AG04450 (cell line): ENCODE data around the gene CNKSR3. TPM values are rescaled to one million over a fixed set of nuclear protein-coding genes. Genes with fewer than 3 reads are reported as not detected.

Experiments used
- CTCF ChIA-PET: fragments of 300-600, 350-600 bp; formaldehyde crosslinking; extraction: SDS; loops from one replicate; lab custom pipeline; 2022; ENCODE audit warnings: antibody characterized with exemption, inconsistent platforms; lab: Charles Lee
- POLR2A ChIA-PET: fragments of 350-600 bp; formaldehyde crosslinking; extraction: SDS; loops from one replicate; lab custom pipeline; 2021; ENCODE audit warnings: antibody characterized with exemption, inconsistent platforms; lab: Yijun Ruan, JAX
- DNase-seq: peaks from one replicate; pipeline ENCODE4 v3.0.0-alpha.2; 2011; ENCODE audit warnings: low read depth, low spot score
- H3K27ac ChIP-seq: one replicate; pipeline ENCODE4 v1.5.1; 2012; ENCODE audit warnings: low read depth, low read length, control low read depth
- H3K27me3 ChIP-seq: one replicate; pipeline ENCODE4 v1.6.0; 2012; ENCODE audit warnings: low read length; ENCODE audit not compliant: control insufficient read depth, insufficient read depth
- H3K4me3 ChIP-seq: 2 replicates; pipeline ENCODE4 v1.5.1; 2011; ENCODE audit warnings: mild to moderate bottlenecking, low read depth, low read length, control low read depth
- H3K9me3 ChIP-seq: 2 replicates; pipeline ENCODE4 v1.5.1; 2012; ENCODE audit warnings: low read length; ENCODE audit not compliant: control insufficient read depth, insufficient read depth
- CTCF ChIP-seq: IDR thresholded peaks from 2 replicates; pipeline ENCODE4 v1.5.1; 2011; ENCODE audit warnings: low read depth, low read length, control low read depth, inconsistent platforms
- polyA plus RNA-seq: library from polyadenylated mRNA; depleted of rRNA; stranded (reverse); fragments of >200 nt; gene quantifications from 2 replicates; pipeline ENCODE4 v1.2.3, GENCODE V29; 2011

Gene CNKSR3
- polyA plus RNA-seq, 1 experiment, result 8.6 TPM

GRCh38 chr6:154468760-154469159 lies 41.7 kb downstream of the CNKSR3 start:
- CTCF ChIA-PET, result no interaction called here
- no peak for DNase-seq
- POLR2A ChIA-PET, result no interaction called here
- Histone ChIP-seq H3K9me3 (no peaks in the 10 kb centered on the region), H3K27me3 (no peaks in the 10 kb centered on the region), H3K27ac (no peak overlapping the region), H3K4me3 (no peak overlapping the region)
- no peak for TF ChIP-seq CTCF

DNA sequence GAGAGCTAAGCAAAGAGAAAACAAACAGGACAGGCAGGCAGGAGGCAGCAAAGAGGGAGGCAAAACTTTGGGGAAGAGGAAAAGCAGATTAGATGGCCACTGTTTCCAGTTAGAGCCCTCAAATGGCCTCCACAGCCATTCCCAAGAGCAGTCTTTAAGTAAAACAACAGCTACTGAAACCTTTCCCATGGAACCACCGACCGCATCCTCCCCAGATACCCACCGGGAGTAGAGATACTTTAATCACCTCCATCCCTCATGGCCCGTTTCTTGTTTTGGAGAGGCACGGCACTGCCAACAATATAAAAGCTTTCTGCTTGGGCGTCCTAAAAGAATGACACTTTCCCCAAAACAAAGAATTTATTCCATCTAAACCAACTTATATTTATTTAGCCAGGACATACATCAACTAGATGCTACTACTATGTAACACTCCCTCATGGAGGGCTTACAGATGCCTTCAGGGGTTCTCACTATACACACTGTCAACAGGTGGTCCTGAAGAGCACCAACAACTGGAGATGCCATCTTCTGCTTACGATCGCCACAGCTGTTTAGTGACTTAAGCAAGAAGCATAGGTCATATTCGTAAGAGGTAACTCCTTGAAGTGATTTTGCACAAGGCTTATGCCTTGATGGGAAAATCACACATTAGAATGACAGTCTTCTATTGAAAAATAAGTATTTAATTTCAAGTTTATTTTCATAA lies 43.4 kb downstream of the CNKSR3 start:
- POLR2A ChIA-PET, result no interaction called here
- no peaks in the 10 kb centered on the region for H3K27me3 ChIP-seq
- no peak for DNase-seq
- H3K4me3 ChIP-seq, result no peak overlapping the region
- CTCF ChIA-PET, result interaction anchor here (0.7 kb wide), 1 partner anchor 33 kb away, joined by 3 read pairs; no protein-coding TSS in a partner anchor
- no peak overlapping the region for H3K27ac ChIP-seq
- no peaks in the 10 kb centered on the region for H3K9me3 ChIP-seq
- TF ChIP-seq CTCF, result no peak

GRCh38 chr6:154466139-154466538 lies 44.3 kb downstream of the CNKSR3 start:
- CTCF ChIA-PET, result no interaction called here
- POLR2A ChIA-PET, result no interaction called here

DNA sequence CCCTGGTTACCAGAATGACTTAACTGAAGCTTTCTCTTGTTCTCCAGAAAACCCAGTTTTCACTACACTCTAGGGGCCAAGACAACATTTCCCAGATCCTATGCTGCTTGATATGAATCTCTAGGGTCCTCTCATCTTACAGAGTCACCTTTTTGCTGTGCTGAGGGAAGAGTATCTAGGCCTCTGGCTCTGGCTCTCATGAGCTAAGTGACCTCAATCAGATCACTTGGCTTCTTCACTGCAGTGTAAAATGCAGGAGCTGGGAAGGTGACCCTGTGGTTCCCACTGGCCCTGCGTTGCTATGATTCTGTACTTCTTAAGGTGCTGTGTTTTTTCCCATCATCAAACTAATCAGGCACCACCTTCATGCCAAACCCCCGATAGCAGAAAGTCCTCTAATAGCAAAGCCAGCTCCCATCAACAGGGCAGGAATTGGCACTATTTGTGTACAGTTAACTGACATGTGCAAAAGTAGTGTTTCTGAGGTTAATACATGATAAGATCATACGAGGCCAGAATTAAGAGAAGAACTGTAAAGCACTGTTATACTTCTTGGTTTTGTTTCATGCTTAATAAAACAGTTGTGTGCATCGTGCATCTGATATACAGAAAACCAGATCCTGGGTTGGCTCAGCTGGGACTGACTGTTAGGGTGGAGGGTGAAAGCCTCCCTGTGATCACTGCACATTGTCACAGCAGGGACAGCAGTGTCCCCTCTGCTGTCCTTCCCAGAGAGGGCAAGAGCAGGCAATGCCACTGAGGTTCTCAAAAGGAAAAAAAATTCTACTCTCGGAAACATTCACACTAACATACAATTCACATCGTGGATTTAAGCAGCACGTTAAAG lies 46.7 kb downstream of the CNKSR3 start:
- TF ChIP-seq CTCF, result no peak
- POLR2A ChIA-PET, result no interaction called here
- CTCF ChIA-PET, result no interaction called here

More at GRCh38 chr6:154466139-154466538, 44.3 kb downstream of the CNKSR3 start:
- Histone ChIP-seq H3K9me3 (no peaks in the 10 kb centered on the region), H3K4me3 (no peak overlapping the region), H3K27me3 (no peaks in the 10 kb centered on the region), H3K27ac (no peak overlapping the region)
- TF ChIP-seq CTCF, result no peak
- DNase-seq, result no peak

DNA sequence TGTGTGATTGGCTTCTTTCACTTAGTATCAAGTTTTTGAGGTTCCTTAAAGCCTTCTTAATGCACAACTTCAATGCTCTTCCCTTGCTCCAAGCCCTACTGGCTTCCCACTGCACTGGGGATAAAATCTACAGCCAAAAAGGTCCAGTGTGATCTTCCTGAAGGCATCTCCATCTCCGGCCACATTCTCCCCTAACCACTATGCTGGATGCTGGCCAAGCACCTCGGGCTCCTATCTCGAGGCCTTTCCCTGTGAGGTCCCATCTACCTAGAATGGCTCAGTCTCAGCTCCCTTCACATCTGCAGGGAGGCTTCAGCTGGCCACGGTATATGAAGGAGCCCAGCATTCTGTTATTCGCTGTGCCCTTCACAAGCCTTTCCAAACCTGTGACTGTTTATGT lies 48.1 kb downstream of the CNKSR3 start:
- Histone ChIP-seq H3K9me3 (no peaks in the 10 kb centered on the region), H3K4me3 (no peak overlapping the region), H3K27me3 (no peaks in the 10 kb centered on the region), H3K27ac (no peak overlapping the region)
- ChIA-PET CTCF (no interaction called here), POLR2A (no interaction called here)
- no peak for TF ChIP-seq CTCF
- DNase-seq, result no peak

More for the DNA sequence above, 46.7 kb downstream of the CNKSR3 start:
- H3K4me3 ChIP-seq, result no peak overlapping the region
- no peak overlapping the region for H3K27ac ChIP-seq
- no peak for DNase-seq
- no peaks in the 10 kb centered on the region for H3K9me3 ChIP-seq
- H3K27me3 ChIP-seq, result no peaks in the 10 kb centered on the region
